Activated gamma-delta T cell treated with Interleukin-2 at 50 U/mL for 16 hours (primary cell): ENCODE results near the gene MGAT5B.

ENCODE experiments used
- DNase-seq: peaks from one replicate; pipeline ENCODE4 v3.0.0-alpha.2; 2020

The MGAT5B gene

DNA sequence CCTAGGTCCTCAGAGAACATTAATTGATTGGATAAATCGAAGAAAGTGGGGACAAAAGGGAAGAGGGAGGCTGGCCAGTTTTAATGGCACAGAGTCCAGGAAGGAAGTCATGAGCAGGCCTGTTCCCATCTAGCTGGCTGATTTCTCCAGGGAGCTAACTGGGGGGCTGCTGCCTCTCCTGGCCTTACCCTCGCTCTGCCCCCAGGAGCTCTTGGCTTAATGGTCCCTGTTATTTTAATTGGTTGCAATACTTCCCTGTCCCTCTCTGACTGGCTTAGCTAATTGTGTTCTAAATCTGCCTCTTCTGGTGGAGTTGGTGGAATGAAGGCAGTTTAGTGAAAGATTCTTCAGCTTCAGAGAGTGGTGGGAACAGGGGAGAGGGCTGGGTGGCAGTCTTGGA, 61.4 kb downstream of the MGAT5B start:
- no peak for DNase-seq

DNA sequence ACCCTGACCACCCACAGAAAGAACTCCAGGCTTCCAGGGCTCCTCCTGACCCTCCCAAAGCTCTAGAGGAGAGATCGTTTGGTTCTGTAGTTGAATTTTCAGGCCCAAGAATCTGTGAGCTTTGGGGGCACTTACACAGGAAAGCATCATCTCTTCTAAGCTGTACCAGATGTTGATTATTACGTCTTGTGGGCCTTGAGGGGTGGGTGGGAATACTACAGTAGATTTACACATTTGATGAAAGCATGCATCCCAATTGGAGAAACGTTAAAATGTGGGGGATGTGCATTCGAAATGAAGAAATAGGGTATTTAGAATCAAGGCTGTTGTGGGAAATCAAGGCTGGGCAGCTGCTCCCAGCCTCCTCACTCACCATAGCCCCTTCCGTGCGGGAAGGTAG, 61.9 kb downstream of the MGAT5B start:
- DNase-seq: no peak

DNA sequence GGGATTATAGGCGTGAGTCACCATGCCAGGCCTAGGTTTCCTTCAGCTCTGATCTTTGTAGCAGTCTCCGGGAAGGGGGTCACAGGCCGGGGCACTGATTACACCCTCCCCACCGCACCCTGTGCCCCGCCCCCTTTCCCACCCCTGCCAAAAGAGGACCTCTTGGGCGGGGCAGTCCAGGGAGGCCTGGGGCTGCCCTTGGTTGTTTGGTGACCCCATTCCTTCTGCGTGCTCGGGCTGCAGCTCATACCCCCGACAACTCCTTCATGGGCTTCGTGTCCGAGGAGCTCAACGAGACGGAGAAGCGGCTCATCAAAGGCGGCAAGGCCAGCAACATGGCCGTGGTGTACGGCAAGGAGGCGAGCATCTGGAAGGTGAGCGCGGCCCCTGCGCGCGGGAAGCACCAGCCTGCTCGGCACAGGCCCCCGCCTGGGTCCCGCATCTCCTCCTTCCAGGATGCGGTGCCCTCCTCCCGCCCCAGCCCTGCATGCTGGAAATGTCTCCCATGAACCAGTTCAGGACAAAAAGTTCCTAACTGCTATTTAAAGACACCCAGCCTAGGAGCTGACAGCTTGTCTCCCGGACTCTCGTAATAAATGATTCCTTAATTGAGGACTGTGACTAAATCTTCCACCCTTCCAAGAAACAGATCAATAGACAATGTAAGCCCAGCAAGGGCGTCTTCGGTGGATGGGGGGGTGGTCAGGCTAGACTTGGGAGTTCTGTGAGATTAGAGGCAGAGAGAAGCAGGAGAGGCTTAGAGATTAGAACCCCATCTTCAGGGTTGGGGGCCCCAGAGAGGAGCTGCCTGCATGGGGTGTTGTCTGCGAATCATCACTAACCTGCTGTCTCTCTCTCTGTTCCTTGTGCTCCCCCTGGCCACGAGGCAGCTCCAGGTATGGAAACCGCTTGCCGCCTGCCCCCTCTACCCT, 64.5 kb downstream of the MGAT5B start:
- no peak for DNase-seq

DNA sequence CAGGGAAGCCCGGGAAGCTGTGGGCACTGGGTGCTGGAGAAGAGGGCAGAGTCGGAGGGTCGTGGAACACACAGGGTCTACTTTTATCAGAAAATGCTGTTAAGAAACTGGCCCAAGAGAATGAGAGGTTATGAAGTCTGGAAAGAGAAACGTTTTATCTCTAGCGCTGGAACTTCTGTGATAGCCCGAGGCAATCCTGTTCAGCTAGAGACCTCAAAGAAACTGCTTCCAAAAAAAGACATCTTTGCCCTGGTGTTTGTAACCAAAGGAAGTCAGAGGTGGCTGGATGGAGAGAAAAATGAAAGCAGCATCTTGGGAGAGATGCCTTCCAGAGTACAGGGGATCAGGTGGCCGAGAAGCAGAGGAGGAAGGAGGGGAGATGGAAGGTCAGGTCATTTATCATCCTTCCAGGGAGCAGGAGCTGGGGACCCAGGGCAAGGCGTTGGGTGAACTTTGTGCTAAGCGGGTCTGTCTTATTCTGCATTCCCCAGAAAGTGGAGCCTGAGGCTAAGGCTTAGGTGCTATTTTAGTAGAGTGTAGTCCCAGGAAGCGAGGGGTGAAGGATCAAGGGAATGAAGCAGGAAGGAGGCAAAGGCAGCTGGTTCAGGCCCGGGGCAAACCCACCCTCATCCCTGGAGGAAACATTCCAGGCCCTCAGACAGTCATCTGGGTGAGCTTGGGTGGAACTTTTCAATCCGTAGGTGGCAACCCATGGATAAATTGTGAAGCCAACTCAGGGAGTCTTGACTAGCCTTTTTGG, 66.5 kb downstream of the MGAT5B start:
- no peak for DNase-seq

DNA sequence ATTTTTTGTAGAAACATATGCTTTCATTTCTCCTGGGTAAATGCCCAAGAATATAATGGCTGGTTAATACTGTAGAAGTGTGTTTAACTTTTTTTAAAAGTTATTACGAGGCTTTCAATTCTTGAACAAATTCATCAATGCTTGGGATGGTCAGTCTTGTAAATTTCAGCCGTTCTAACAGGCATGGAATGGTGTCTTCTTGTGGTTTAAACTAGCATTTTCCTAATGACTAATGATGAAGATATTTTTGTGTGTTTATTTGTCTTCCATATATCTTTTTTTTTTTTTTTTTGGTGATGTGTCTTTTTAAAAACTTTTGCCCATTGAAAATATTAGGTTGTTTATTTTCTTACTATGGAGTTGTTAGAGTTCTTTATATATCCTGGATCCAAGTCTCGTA, 67.1 kb downstream of the MGAT5B start:
- no peak for DNase-seq

DNA sequence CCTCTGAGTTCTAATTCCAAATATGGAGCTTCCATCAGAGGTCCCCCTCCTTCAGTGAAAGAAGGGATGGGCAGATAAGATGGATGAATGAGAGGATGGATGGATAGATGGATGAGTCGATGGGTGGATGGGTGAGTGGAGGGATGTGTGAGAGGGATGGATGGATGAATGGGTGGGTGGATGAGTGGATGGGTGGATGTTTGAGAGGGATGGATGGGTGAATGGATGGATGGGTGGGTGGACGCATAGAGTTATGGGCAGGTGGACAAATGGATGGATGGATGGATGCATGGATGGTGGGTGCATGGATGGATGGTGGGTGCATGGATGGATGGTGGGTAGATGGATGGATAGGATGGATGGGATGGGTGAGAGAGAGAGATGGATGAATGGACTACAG, 69.0 kb downstream of the MGAT5B start:
- DNase-seq: no peak

DNA sequence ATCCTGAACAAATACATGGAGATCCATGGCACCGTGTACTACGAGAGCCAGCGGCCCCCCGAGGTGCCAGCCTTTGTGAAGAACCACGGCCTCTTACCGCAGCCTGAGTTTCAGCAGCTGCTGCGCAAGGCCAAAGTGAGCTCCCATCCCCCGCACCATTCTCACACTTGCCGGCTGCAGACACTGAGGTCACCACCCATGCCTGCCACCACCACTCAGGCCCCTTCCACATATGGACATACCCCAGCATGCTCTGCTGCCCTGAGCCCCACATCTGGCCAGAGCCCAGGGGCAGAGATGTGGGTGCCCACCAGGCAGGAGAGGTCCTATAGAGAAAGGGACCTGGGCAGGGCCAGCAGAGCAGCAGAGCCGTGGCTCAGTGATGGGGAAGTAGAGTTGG, 69.8 kb downstream of the MGAT5B start:
- DNase-seq: no peak

DNA sequence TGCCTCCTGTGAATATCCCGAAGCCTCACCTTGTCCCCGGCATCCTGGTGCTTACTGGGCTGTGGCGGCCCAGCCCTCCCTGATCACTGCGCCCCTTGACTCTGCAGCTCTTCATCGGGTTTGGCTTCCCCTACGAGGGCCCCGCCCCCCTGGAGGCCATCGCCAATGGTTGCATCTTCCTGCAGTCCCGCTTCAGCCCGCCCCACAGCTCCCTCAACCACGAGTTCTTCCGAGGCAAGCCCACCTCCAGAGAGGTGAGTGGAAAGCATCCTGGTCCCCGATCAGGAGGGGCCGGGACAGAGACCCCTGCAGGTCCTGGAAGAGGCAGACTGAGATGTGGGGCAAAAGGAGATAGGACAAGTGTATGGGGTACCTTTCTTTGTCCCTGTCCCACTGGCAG, 72.1 kb downstream of the MGAT5B start:
- DNase-seq: no peak

DNA sequence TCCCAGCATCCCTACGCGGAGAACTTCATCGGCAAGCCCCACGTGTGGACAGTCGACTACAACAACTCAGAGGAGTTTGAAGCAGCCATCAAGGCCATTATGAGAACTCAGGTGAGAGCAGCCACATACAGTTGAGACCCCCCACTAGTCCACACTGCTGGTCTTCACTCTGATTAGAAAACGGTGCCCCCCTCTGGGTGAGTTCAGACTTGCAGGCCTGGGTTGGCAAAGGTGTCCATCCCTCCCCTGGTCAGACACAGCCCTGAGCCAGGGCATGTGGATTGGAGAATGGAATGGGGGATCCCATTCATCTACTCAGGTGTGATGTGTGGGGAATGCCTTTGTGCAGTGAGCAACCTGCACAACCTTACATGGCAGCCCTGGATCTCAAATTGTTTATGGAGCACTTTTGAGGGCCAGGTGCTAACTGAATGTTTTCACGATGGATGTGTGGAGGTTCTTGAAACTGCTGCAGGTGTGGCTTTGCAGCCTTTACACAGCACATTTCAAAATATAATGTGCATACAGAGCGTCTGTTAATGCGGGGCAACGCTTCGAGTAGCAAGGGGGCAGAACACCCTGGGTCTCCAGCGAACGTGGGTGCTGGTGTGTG, 72.6 kb downstream of the MGAT5B start:
- DNase-seq: no peak

DNA sequence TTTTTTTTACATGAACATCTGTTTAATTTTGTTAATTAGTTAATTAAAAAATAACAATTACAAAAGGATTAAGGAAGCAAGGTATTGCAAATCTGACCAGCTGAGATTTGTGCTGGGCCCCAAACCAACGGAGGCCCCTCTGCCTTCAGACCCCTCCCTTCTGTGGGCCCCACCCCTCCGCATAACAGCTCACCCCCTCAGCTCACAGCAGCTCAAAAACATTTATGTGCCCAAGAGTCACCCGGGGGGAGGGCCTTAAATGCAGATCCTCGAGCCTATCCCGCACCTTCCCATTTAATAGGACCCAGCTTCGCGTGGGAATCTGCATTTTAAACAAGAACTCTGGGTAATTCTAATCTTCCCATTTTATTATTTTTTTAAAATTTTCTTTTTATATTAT, 75.0 kb downstream of the MGAT5B start:
- DNase-seq: no peak

DNA sequence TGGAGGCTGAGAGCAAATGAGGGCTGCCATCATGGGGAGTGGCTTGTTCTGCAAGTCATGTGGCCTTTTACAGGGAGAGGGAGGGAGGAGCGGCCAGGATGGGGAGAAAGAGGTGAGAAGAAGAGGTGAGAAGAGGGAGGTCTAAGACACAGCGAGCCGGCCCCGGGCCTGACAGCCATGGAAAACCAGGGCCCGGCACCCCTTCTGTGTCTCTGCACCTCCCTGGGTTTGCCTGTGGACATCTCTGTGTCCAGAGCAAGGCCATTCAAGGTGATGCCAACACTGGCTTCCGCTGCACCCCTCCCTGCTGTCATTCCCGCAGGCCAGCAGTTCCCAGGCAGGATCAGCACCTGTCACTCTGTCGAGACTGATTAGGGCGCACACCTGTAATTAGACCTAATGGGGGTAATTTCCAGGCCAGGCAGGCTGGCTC, 75.6 kb downstream of the MGAT5B start:
- DNase-seq: no peak

DNA sequence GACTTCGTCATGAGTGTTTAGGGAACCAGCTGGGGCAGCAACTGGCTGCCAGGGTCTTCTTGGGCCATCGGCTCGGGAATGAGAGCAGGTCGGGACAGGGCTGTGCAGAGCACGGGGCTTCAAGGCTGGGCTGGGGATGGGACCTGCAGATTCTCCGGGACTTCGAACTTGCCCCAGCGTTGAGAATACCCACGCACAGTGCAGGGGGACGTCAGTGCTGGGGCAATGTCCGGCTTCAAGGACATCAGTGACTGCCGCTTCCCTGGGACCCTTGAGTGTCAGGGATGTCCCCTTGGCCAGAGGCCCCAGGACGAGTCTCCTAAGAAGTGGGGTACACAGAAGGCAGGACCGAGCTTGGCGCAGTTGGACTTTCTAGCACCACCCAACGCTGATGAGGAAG, 76.3 kb downstream of the MGAT5B start:
- no peak for DNase-seq

DNA sequence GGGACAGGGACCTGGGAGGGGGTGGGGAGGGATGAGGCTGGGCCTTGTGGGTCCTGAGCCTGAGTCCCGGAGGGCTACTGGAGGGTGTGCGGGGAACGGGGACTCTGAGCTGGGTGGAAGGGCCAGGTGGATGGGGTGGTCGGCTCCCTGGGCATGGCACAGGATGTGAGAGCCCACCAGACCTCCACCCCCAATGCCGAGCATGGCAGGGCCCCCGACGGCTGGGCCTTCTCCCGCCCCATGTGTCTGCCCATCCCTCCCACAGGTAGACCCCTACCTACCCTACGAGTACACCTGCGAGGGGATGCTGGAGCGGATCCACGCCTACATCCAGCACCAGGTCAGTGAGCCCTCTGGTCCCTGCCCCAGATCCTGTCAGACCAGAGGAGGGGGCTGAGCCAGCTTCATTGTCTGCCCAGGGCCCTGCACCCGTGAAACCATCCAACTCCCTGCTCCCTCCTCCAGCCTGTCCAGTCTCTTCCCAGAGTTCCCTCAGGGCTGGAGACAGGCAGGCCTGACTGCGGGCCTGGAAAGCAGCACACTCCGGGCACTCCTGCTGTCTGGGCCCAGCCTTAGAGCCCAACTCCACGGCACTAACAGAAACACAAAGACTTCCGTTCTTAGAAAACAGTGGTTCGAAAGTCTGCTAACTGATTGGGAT, 78.0 kb downstream of the MGAT5B start:
- DNase-seq: no peak

DNA sequence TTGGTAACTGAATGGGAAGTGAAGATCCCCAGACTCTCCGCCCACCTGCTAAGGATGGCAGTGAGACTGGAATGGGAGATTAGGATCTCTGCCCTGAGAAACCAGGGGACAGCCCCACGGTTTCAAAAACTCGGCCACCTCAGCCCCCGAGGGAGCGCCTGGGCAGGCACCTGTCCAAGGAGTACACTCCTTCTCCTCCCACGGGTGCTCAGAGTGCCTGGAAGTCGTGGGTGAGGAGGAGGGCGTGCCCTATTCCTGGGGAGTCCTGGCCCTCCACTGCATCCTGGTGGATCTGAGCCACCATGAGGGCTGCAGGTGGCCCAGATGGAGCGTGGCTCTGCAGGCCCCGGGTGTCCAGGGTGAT, 78.5 kb downstream of the MGAT5B start:
- DNase-seq: no peak

DNA sequence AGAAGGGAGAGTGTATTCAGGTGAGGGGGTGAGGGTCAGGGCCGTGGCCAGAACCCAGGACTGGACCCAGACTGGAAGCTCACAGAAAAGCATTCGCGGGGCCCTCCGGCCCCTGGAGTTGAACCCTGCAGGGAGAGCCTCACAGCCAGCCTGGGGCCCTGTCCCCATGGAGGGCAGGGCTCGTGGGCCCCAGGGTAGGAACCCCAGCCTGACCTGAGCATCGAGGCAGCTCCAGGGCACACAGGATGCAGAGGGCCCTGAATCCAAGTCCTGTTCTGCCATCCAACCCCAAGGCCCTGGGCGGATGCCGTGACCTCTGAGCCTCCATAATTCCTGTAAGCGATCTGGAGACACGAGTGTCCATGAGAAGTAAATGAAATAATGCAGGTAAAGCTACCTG, 79.1 kb downstream of the MGAT5B start:
- no peak for DNase-seq

DNA sequence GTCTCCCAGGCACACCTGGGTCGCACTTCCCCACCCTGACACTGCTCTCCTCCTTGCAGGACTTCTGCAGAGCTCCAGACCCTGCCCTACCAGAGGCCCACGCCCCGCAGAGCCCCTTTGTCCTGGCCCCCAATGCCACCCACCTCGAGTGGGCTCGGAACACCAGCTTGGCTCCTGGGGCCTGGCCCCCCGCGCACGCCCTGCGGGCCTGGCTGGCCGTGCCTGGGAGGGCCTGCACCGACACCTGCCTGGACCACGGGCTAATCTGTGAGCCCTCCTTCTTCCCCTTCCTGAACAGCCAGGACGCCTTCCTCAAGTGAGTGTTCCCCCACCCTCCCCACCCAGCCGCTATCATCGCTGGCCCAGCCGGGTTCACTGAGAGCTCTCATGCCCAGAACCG, 79.6 kb downstream of the MGAT5B start:
- DNase-seq: no peak

DNA sequence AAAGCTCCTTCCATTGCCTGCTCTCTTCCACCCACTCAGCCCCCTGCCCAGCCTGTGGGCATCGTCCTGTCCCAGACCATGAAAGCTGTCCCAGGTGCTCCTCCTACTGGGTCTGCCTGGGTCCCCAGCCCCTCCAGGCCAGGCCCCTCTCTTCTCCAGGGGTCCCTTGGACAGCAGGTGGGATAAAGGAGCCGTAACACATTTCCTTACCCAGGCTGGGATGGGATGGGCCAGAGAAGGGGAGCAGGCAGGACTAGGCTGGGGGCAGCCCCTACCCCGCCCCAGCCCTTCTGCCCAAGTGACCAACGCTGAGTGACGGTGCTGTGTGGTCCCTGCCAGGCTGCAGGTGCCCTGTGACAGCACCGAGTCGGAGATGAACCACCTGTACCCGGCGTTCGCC, 80.1 kb downstream of the MGAT5B start:
- DNase-seq: no peak

DNA sequence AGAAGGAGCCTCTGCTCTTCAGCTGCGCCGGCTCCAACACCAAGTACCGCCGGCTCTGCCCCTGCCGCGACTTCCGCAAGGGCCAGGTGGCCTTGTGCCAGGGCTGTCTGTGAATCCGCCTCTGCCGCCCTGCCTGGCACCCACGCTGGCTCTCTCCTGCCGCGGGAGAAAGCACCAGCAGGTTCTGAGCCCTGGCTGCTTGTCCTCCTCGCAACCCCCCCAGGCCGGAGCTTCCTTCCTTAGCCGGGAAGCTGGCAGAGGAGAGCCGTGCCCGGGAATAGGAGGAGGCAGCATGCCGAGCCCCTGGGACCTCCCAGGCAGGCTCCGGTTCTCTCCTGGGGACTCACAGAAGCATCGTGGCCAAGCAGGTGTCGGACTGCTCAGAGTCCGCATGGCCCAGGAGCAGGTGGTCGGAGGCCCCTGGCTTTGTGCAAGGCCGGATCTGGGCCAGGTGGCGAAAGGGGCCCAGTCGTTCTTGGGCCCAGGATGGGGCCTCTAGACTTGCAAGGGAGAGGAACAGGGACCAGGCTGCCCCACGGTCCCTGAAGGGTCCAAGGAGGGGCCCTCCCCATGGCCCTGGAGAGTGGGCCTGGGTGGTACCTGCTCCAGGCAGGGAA, 80.6 kb downstream of the MGAT5B start:
- no peak for DNase-seq

DNA sequence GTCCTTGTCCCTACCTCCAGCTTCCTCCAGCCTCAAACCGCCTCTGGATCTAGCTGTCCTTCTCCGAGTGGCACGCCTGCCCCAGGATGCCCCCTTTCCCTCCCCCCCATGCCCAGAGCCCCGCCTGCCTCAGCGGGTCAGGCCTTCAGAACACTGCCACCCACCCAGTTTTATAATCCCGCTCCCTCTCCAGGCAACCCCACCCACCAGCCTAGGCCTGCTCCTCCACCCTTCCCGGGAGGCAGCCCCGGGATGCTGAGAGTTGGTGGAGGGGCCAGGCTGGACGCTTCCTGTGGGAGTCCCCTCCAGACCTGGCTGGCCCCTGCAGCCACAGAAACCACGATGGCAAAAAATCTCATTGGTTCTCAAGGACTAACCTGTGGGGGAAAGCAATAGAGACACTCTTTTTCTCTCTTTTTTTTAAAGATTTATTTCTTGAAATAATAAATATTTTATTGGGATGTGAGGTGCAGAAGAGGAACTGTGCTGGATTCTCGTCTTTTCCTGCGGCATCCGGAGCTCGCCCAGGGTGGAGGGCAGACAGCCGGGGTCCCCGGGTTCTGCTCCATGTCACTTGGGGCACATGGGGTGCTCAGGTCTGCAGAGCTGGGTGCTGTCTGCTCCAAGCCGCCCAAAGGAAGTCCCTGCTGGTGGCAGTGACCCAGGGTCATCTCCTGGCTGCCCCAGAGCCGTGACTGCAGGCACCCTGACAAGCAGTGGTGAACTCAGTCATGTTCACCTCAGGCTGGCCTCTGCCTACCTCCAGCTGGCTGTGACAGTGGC, 81.9 kb downstream of the MGAT5B start:
- no peak for DNase-seq

DNA sequence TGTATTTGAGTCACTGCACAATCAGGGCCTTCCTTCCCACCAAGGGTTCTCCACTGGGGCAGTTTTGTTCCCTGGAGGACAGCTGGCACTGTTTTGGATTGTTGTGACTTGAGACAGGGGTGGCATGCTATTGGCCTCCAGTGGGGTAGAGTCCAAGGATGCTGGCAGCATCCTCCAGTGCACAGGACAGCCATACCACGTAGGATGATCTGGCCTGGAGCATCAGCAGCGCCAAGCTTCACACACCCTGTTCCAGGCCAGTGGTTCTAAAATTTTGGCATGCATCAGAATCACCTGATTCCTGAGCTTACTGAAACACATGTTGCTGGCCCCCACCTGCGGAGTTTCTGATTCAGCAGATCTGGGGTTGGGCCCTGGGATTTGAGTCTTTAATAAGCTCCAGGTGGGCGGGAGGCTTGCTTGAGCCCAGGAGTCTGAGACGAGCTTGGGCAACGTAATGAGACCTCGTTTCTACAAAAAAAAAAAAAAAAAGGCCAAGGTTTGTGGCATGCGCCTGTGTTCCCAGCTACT, 83.2 kb downstream of the MGAT5B start:
- no peak for DNase-seq

DNA sequence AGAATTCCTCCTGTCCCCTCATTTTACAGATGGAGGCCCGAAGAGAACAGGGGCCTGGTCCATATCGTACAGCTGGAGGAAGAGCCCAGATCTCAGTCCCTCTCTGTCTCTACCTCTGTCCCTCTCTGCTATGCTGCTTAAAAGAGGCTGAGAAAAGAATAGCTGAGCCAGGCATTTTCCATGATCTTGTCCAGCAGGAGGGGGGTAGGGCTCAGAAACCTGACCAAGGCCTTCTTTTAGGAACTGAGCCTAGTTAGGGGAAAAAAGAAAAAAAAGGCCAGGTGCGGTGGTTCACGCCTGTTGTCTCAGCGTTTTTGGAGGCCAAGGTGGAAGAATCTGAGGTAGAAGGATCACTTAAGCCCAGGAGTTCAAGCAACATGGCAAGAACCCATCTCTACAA, 84.2 kb downstream of the MGAT5B start:
- no peak for DNase-seq

DNA sequence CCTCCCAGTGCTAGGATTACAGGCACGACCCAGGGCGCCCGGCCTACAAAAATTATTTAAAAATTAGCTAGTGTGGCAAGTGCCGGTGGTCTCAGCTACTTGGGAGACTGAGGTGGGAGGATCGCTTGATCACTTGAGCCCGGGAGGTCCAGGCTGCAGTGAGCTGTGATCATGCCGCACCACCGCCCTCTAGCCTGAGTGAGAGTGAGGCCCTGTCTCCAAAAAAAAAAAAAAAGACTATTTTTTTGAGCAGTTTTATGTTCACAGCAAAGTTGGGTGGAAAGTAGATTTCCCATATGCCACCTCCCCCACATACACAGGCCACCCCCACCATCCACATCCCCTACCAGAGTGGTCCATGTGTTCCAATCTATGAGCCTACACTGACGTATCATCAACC, 84.9 kb downstream of the MGAT5B start:
- DNase-seq: no peak
